GM19452 (cell line): ENCODE results near the gene PATJ.
"Not testable (repeated sequence)": the region's sequence is repeated elsewhere in the genome, so short reads cannot be mapped to it uniquely, and the experiment has no call there.

Experiments used
- ATAC-seq: cut with Tn5 transposase; IDR thresholded peaks from one replicate; pipeline ENCODE4 v1.9.1; 2021; ENCODE audit not compliant: unreplicated experiment

The PATJ gene

GRCh38 chr1:62144238-62144831 is 402.1 kb downstream of the PATJ start:
- ATAC-seq = no peak

DNA sequence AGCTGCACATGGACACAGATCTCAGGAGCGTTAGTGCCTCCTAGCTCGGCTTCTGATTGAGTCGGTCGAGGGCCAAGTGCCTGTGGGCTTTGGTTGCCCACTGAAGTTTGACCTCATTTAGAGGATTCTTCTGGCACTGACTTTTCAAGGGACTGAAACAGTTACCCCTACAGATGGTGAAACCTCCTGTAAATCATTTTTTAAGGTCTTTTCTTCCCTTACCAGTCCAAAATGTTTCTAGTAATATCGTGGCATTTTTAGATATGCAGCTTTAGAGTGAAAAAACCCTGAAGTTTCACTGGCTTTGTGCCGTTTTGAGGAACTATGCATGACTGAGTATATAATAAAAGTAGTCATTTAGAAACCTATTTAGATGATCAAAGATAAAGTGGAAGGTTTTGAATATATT is 417.7 kb downstream of the PATJ start:
- peak; percentile 82 for ATAC-seq

GRCh38 chr1:62161711-62162110 is 419.4 kb downstream of the PATJ start:
- ATAC-seq = no peak

GRCh38 chr1:62170380-62170779 is 428.1 kb downstream of the PATJ start:
- ATAC-seq = not testable (repeated sequence)

DNA sequence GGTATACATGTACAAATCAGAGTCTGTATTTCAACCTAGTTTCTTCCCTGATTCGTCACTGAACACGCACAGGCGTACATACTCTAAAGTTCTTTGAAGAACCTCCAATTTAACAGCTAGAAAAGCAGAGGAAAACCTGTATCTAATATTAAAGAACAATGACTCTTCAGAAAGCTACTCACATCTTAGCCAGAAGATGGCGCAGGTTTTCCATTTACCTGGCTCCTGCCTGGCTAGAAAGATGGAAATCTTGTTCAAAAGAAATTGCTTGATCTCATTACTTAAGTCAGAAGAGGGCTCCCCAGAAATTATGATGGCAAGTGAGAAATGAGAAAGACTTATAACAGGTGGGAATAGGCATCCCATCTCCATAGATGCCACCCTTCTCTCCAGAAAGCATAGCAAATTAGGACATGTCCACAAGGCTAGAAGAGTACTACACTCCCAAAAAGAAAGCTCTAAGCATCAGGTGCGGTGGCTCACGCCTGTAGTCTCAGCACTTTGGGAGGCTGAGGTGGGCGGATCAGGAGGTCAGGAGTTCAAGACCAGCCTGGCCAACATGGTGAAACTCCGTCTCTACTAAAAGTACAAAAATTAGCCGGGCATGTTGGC is 433.4 kb downstream of the PATJ start:
- ATAC-seq = no peak

DNA sequence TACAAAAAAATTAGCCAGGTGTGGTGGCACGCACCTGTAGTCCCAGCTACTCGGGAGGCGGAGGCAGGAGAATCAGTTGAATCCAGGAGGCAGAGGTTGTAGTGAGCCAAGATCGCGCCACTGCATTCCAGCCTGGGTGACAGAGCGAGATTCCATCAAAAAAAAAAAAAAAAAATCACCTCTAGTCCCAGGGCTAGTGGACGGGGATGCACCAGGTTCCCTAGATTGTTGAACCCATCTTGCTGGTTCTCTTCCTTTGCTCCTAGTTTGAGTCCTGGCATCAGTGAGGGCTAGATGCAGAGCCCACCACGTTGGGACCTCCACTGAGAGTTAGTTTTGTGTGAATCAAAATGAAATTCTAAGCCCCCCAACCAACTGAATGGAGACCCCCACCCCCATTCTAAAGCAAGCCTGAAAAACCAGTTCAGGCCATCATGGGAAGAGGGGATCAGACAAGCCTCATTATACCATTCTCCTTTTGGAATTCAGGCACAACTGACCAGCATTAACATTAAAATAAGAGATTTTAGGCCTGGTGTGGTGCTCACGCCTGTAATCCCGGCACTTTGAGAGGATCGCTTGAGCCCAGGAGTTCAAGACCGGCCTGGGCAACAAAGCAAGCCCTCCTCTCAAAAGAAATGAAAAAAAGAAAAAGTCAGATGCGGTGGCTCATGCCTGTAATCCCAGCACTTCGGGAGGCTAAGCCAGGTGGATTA is 434.5 kb downstream of the PATJ start:
- ATAC-seq = no peak

- ATAC-seq = no peak
Observed at GRCh38 chr1:62177621-62178020, 435.3 kb downstream of the PATJ start.

- ATAC-seq = no peak
Observed at GRCh38 chr1:62178372-62178771, 436.1 kb downstream of the PATJ start.

DNA sequence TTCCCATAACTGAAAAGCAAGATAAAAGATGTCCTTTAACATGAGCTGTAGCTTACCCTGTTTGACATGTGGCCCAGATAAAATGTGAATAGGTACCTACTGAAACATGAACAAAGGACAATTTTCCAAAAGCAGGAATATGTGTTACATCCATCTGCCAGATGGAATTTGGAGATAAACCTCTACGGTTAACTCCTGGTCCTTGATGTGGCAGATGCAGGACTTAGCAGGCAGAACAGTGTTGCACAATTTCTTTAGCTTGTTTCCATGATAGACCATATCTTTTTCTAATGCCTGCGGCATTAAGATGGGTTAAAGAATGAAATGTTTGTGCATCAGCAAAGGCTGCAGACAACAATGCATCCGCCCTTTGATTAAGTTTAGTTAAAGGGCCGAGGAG is 437.8 kb downstream of the PATJ start:
- ATAC-seq = not testable (repeated sequence)

DNA sequence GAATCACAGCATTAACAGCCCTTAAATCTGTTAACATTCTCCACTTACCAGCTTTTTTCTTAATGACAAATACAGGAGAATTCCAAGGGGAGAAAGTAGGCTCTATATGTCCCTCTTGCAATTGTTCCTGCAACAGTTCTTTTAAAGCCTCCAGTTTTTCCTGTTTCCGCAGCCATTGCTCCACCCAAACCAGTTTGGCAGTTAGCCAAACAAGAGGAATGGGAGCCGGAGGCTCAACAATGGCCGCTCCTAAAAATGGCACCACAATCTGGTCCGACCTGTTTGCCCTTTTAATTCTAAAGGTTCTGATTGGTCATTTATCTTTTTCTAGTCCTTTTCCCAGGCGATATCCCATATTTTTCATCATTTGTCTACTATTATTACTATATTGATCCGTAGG is 438.4 kb downstream of the PATJ start:
- ATAC-seq = no peak

DNA sequence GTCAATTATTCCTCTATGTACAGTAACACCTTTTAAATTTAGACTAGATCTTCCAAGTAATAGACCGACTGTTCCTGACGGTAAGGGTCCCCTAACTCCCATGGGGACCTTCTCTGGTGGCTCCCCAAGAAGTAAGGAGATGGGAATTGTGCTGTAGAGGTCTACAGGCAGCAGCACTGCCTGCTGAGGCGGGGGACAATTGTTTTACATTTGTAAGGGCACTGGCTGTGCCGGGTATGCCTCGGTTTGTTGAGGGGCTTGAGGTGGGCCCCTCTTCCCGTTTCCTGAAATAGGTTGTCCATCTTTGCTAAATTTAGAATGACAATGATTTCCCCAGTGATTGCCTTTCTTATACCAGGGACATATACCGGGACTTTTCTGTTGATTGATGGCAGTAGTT is 439.3 kb downstream of the PATJ start:
- ATAC-seq = no peak

- ATAC-seq = not testable (repeated sequence)
Observed at GRCh38 chr1:62182157-62182556, 439.9 kb downstream of the PATJ start.

- not testable (repeated sequence) for ATAC-seq
Observed at GRCh38 chr1:62183164-62184020, 441.1 kb downstream of the PATJ start.

- no peak for ATAC-seq
Observed at GRCh38 chr1:62184336-62184735, 442.1 kb downstream of the PATJ start.

DNA sequence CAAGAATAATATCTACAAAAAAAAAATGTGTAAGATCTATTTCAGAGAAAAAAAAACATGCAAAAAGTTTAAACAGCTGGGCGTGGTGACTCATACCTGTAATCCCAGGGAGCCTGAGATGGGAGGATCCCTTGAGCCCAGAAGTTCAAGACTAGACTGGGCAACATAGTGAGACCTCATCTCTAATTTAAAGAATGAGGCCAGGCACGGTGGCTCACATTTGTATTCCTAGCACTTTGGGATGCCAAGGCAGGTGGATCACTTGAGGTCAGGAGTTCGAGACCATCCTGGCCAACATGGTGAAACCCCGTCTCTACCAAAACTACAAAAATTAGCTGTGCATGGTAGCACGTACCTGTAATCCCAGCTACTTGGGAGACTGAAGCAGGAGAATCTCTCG is 443.0 kb downstream of the PATJ start:
- not testable (repeated sequence) for ATAC-seq

DNA sequence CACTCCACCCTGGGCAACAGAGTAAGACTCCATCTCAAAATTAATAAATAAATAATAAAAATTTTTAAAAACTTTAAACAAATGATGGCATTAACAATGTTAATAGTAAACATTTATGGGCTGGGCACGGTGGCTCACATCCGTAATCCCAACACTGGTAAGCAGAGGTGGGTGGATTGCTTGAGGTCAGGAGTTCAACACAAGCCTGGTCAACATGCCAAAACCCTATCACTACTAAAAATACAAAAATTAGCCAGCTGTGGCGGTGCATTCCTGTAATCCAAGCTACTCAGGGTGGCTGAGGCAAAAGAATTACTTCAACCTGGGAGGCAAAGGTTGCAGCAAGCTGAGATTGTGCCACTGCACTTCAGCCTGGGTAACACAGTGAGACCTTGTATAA is 443.4 kb downstream of the PATJ start:
- no peak for ATAC-seq

DNA sequence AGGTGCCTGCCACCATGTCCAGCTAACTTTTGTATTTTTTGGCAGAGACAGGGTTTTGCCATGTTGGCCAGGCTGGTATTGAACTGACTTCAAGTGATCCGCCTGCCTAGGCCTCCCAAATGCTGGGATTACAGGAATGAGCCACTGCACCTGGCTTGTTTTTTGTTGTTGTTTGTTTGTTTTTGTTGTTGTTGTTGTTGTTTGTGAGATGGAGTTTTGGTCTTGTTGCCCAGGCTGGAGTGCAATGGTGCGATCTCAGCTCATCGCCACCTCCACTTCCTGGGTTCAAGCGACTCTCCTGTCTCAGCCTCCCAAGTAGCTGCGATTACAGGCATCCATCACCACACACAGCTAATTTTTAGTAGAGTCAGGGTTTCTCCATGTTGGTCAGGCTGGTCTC is 445.3 kb downstream of the PATJ start:
- ATAC-seq = no peak

DNA sequence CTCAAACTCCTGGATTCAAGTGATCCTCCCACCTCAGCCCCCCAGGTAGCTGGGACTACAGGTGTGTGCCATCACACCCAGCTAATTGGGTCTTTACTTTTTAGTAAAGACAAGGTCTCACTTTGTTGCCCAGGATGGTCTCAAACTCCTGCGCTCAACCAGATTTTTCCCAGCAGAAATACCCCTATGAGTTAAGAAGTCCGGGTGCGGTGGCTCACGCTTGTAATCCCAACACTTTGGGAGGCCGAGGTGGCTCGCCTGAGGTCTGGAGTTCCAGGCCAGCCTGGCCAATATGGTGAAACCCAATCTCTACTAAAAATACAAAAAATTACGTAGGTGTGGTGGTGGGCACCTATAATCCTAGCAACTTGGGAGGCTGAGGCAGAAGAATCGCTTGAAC is 445.8 kb downstream of the PATJ start:
- ATAC-seq = no peak

- ATAC-seq = no peak
Observed at GRCh38 chr1:62194651-62195544, 452.6 kb downstream of the PATJ start, which contains the start of gene L1TD1. Gene L1TD1 (plus strand): TSS chr1:62194849. CDS start chr1:62206629, 11,780 bp downstream.

DNA sequence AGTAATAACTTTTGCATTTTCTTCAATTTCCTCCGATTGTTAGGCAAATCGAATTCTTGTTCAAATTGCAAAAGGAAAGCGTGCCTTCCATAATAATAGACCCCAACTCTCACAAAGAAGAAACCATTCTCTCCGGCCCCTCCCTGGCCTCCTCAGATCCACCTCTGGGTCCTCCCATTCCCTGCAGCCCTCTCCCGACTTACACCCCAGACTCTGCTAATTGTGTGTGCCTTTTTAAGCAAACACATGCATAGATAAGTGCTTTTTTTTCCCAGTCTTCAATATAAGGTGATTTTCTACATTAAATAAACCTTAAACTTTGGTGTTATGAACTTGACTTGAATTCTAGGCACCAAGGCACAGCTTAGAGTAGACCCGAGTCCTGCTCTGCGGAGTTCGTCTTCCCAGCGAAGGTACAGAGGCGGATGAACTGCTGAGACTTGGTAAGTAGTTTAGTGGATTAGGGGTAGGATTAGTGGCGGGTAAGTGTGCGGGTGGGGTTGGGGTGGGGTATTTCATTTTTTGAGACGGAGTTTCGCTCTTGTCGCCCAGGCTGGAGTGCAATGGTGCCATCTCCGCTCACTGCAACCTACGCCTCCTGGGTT is 453.9 kb downstream of the PATJ start:
- no peak for ATAC-seq
